Activated CD4-positive, alpha-beta T cell treated with anti-CD3 and anti-CD28 coated beads for 1 hour (primary cell): ENCODE measurements around the gene SLIT3.

Experiments
- DNase-seq: peaks from one replicate; pipeline ENCODE4 v3.0.0-alpha.2; 2020

SLIT3 gene

GRCh38 chr5:168879929-168880328 lies 421.0 kb downstream of the SLIT3 start:
- no peak for DNase-seq

DNA sequence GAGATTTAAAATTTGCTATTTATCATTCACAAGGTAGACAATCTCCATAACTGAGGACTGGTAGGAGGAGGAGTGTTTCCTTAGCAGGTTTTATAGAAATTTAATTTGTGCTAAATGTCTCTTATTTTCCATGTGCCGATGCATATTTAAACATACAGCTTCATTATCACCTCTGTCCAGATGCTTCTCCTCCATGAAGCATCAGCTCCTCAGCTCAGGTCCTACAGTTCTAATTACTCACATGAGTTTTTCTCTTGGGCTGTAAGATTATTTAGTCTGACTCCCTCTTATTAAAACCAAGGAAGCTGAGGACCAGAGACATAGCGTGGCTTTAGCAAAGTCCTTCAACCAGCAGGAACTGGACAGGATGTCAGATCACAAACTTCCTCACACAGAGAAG lies 421.6 kb downstream of the SLIT3 start:
- no peak for DNase-seq

GRCh38 chr5:168878135-168878745 lies 422.7 kb downstream of the SLIT3 start:
- DNase-seq: no peak

- no peak for DNase-seq
These were observed 423.6 kb downstream of the SLIT3 start for GRCh38 chr5:168877132-168877892.

DNA sequence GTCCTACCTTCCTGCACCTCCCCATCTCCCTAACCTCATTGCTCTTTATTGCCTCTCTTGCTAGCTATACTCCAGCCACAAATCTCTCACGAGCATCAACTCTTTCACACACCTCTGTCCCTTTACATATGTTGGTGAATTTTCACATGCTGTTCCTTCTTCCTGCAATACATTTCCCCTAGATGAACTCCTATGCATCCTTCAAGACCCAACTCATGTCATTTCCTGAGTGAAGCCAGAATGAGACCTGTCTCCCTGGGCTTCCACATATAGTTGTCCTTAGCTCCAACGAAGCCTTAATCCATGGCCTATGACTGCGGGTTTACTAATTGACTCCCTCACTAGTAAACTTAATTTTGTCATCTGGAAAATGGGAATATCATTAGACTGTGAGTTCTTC lies 424.5 kb downstream of the SLIT3 start:
- no peak for DNase-seq

DNA sequence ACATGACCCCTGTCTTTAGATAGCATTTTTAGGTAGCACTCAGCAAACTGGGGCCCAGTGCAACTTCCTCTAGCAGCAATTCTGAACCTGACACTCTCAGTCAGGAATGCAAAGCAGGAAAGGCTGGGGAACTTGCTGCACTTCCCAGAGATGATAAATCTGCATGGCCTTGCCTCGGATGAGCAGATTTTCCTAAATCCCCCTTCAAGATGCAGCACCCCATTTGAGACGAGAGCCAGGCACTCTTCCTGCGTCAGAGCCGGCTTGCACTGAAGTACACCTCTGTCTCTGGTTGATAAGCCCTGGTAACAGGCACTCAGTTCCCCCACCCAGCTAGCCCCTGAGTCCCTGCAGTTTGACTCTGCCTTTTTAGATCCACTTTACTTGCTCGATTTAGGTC lies 425.1 kb downstream of the SLIT3 start:
- no peak for DNase-seq

DNA sequence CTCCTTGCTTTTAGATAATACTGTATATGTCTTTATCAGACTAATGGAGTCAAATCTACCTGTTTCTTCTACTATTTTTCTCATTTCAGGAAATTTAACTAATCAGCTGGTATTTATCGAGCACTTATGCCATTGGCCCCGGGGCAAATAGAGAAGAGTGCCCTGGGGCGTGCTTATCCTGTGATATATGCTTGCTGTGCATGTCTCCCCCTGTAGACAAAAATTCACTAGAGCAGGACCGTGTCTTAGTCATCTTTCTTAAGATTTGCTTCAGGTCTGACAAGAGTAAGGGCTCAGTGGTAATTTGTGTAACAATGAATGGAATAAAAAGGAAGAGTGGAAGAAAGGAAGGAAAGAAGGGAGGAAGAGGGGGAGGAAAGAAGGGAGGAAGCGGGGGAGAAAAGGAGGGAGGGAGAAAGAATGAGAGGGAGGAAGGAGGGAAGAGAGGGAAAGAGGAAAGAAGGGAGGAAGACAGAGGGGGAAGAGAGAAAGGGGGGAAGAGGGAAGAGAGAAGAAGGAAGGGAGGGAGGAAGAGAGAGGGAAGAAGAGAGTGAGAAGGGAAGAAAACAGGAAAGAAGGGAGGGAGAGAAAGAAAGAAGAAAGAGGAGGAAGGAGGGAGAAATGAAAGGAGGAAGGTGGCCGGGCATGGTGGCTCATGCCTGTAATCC lies 426.1 kb downstream of the SLIT3 start:
- DNase-seq: no peak

DNA sequence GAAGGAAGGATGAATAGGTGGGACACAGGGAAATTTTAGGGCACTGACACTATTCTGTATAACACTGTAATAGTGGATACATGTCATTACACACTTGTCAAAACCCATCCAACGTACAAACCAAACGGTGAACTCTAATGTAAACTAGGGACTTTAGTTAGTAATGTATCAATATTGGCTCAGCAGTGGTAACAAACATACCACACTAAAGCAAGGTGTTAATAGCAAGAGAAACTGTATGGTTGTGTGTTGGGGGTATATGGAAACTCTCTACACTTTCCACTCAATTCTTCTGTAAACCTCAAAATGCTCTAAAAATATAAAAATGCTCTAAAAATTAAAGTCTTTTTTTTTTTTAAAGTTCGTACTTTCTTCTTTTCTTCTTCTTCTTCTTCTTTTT lies 428.7 kb downstream of the SLIT3 start:
- DNase-seq: no peak

DNA sequence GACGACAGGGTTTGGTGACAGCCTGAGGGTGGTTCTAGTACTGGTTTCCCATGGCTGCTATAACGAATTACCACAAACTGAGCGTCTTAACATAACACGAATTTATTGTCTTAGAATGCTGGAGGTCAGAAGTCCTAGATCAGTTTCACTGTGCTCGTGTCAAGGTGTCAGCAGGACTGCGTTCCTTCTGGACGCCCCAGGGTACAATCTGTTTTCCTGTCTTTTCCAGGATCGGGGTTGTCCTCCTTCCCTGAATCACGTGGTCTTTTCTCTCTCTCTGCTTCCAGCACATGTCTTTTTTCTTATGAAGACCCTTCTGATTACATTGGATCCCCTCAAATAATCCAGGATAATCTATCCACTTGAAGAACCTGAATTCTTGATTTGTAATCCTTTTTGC lies 430.0 kb downstream of the SLIT3 start:
- no peak for DNase-seq

DNA sequence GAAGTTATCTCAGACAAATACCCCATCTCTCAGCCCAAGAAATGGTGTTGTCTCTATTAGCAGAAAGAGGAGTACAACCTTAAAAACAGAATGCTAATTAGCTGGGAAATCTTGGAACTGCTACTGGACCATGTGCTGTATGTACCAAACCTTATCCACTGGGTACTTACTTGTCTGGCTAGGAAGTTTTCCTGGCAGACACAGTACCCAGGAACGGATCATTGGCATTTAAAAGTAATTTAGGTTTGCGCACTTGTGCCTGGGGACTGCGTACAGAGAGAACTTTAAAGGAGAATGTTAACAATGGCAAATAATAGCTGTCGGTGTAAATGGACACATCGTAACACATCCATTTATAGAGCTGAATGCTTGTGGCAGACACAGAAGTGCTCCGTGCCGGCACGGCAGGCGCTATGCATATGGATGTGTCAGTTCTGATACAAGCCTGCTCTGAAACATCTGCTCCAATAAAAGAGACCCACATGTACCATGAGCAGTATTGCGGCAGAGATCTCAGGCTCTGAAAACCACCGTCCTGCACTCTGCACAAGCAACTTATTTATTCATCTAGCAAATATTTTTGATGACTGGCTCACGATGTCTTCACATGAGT lies 431.2 kb downstream of the SLIT3 start:
- no peak for DNase-seq

DNA sequence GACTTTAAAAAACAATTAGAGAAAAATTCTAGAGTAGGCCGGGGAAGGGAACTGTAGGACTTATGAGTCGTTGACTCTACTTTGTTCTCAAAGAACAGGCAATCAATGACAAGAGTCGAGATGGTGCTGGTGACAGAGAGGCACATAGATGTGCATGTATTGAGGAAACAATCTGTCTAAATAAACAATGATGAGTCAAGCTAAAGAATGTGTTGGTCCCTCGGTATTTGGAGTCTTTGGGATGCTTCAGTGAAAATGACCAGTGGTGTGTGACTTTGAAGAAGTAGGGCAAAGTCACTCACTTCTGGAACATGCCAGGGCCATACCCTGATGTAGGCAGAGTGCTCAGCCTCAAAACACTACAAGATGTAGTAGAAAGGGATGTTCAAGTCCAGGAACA lies 433.7 kb downstream of the SLIT3 start:
- DNase-seq: no peak

DNA sequence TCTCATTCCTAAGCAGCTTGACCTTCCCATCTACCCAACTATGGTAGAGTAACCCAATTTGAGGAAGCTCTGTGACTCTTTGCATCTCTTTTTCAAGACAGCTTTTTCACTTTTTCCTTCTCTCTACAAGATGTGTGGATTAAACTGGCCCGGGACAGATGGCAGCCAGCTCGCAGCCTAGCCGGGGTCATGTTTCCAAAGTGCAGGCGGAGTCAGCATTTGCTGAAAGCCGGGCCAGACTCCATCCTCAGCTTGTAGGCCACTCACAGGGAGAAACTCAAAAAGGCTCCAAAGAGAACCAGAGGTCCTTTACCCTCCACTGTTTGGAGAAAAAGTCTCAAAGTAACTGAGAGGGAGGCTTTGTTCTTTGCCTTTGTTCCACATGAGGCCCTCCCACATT lies 435.0 kb downstream of the SLIT3 start:
- no peak for DNase-seq

GRCh38 chr5:168863021-168863420 lies 437.9 kb downstream of the SLIT3 start:
- DNase-seq: no peak

DNA sequence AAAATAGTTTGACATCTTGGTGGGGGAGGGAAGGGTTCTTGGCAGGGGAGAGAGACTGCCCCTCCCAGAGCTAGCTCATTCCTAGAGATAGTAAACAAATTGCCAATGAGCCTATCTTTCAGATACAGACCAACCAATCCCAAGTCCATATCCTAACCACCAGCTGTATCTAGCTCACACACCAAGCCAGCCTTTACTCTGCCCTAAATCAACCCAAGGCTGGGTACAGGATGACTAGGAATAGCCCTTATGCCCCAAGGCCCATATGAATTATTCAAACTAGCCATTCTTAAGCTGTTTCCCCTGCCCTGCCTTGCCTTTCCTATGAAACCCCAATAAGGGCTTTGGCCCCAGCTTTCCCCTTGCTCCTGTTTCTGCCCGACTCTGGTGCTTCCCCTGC lies 440.4 kb downstream of the SLIT3 start:
- DNase-seq: no peak

- DNase-seq: no peak
These were observed 440.9 kb downstream of the SLIT3 start for GRCh38 chr5:168860081-168860480.

DNA sequence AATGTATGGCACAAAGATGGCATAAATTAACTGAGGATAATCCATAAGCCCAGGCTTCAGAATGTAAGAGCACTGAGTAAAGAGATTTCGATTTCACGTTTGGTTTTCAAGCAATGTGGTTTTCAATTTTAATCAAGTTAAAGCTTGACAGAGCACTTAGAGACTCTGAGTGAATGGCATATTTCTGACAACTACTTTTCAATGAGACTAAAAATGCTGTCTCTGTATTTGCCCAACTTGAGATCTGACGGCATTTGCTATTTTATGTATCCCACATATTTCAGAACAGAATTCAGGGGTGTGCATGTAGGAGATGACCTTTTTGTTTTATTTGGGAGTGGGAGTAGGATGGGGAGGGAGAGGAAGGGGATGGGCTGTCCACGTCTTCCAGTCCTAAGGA lies 441.5 kb downstream of the SLIT3 start:
- no peak for DNase-seq

DNA sequence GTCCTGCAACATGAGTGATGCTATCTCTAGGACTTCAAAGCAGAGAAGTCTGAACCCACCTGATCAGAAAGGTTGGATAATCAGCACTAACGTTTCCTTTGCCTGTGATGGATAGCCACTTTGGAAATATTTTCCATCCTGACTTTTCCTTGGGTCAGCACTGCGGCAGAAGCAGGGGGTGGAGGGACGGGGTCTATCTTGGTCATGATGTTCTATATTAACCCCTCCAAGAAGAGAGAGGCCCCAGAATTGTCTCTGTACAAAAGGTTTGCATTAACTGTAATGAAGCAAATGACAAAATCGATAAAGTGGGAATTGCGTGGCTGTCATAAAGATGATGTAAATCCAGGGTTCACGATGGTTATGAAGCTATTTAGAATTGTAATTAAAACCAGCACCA lies 441.9 kb downstream of the SLIT3 start:
- DNase-seq: no peak

DNA sequence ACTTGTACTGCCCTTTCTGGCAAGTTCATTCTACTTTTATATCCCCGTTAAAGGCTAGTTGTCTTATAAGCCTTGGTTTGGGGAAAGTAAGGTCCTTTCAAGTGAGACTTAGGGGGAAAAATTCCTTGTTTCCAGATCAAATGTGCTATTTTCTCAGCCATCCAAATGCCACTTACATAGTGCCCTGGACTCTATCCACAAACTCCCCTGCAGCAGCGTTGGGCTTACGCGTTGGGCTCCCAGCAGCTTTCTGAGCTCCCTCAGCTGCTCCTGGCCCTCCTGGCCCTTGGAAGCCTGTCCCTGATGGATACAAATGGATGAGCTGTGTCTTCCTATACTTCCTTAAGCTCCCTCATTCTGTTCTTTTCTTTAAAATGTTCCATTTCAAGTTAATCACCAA lies 442.6 kb downstream of the SLIT3 start:
- no peak for DNase-seq

GRCh38 chr5:168853972-168854371 lies 447.0 kb downstream of the SLIT3 start:
- no peak for DNase-seq

- DNase-seq: no peak
These were observed 448.6 kb downstream of the SLIT3 start for GRCh38 chr5:168852329-168852728.

GRCh38 chr5:168851902-168852321 lies 449.0 kb downstream of the SLIT3 start:
- DNase-seq: no peak

DNA sequence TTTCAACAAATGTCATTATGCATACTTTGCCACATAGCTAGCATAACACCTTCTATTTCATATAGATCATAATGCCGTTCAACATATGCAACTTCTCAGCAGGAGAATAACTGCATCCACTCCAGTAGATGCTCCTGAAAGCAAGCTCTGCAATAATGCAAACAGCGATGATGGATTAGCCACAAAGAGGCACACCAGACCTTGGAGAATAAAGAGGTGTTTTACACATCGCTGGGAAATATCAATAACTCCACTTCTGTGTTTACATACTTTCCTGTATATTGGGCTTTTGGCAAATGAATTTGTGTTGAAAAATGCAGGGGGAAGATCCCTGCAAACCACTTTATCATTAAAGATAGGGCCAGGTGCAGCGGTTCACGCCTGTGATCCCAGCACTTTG lies 450.3 kb downstream of the SLIT3 start:
- DNase-seq: no peak

- no peak for DNase-seq
These were observed 452.4 kb downstream of the SLIT3 start for GRCh38 chr5:168848569-168848968.

DNA sequence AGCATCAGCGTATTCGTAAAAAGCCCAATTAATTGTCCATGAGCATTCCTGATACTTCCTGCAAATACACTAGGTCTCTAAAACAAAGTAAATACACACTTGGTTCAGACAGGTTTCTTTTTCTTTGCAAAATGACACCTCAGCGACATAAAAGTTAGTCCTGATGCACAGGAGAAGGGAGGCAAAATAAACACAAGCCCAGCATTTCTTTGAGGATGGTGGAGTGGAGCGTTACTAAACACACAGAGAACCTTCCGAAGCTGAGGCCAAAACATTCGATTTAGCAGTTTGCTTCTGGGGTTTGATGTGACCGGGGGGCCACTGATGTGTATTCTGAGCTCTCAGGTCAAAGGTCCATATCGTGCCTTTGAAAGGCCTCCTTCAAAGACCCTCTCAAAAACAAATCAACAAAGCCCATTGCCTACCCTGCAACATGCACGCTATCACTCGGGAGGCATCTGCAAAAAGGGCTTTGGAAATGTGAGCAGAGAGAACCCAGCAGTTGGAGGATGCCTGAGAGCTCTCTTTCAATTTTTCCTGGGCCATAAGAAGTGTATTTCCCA lies 453.3 kb downstream of the SLIT3 start:
- no peak for DNase-seq
